Testis (tissue), 2 donors: Measurements from ENCODE around the gene IZUMO2.

Experiments used
- CTCF ChIP-seq, 3 experiments: fragments of 450-650 bp in 2 of 3; fragments of 200-600 bp in 1 of 3; sonication (generic) in 1 of 3; IDR thresholded peaks; one replicate each; pipeline ENCODE4 v1.5.1; 2016 to 2019; ENCODE audit warnings: antibody characterized with exemption in 3 of 3, mild to moderate bottlenecking in 2 of 3, moderate library complexity in 1 of 3
- POLR2A ChIP-seq: fragments of 450-650 bp; IDR thresholded peaks from one replicate; pipeline ENCODE4 v1.6.1; 2017; ENCODE audit warnings: antibody characterized with exemption, mild to moderate bottlenecking, moderate library complexity

GRCh38 chr19:50178859-50179537 lies 15.9 kb upstream of the IZUMO2 start:
- TF ChIP-seq POLR2A (no peak), CTCF (IDR thresholded peaks at IDR 0.05) (no peak)
